GM12878 (cell line): ENCODE measurements around the gene OSBPL2. TPM values are rescaled to one million over a fixed set of nuclear protein-coding genes. Genes with fewer than 3 reads are reported as not detected.

ENCODE experiments used
- ATAC-seq: fragments of 200-7000 bp; cut with Tn5 transposase; 3 replicates; pipeline ENCODE4 v1.9.1; 2020; ENCODE audit warnings: mild to moderate bottlenecking, moderate library complexity
- BruUV-seq: library from RNA; stranded (reverse); fragments of 400-500 nt; replicated peaks from 2 replicates; lab custom pipeline; 2021; lab: Mats Ljungman, UMichigan
- CTCF ChIA-PET: fragments of 300-600 bp; sonication (Branson Sonifier 250); formaldehyde crosslinking; extraction: SDS; loops from one replicate; lab custom pipeline; 2021; ENCODE audit warnings: inconsistent platforms; lab: Yijun Ruan, JAX
- POLR2A ChIA-PET: fragments of 350-600 bp; formaldehyde crosslinking; extraction: SDS; loops from one replicate; lab custom pipeline; 2021; ENCODE audit warnings: inconsistent platforms; lab: Charles Lee
- RAD21 ChIA-PET: fragments of 300-600 bp; sonication (Branson Sonifier 250); formaldehyde crosslinking; loops from one replicate; lab custom pipeline; 2023; ENCODE audit warnings: antibody characterized with exemption; ENCODE audit not compliant: unreplicated experiment; lab: Charles Lee
- SMC1A ChIA-PET: fragments of 300-600 bp; sonication (Branson Sonifier 250); formaldehyde crosslinking; loops from one replicate; lab custom pipeline; 2023; ENCODE audit not compliant: unreplicated experiment, uncharacterized antibody; lab: Charles Lee
- DNase-seq: peaks from one replicate; pipeline ENCODE4 v3.0.0-alpha.2; 2011; ENCODE audit warnings: low read depth, low spot score
- FAIRE-seq: peaks from 3 replicates; lab custom pipeline; 2011; peaks lifted over from hg19 to GRCh38; lab: Jason Lieb, UNC
- H2AFZ ChIP-seq: 2 replicates; pipeline ENCODE4 v1.6.0; 2011; ENCODE audit warnings: low read depth, low read length, control low read depth; ENCODE audit not compliant: control insufficient read depth
- H3K27ac ChIP-seq: 2 replicates; pipeline ENCODE4 v1.5.1; 2011; ENCODE audit warnings: control low read depth; ENCODE audit not compliant: control insufficient read depth, insufficient read depth
- H3K27me3 ChIP-seq, 2 experiments: replicated peaks in 1 of 2; 2 replicates each; pipeline versions ENCODE4 v1.6.0 to v1.6.1; 2011; ENCODE audit warnings: low read length in 1 of 2; ENCODE audit not compliant: control insufficient read depth in 2 of 2, insufficient read depth in 2 of 2
- H3K36me3 ChIP-seq, 2 experiments: 2 replicates each; pipeline ENCODE4 v1.5.1; 2011; ENCODE audit warnings: low read length in 1 of 2; ENCODE audit not compliant: control insufficient read depth in 2 of 2, insufficient read depth in 2 of 2
- H3K4me1 ChIP-seq: 2 replicates; pipeline ENCODE4 v1.6.1; 2011; ENCODE audit warnings: mild to moderate bottlenecking, low read length, moderate library complexity, mixed read lengths; ENCODE audit not compliant: control insufficient read depth, insufficient read depth
- H3K4me2 ChIP-seq: 2 replicates; pipeline ENCODE4 v1.6.0; 2011; ENCODE audit warnings: control low read depth; ENCODE audit not compliant: control insufficient read depth, insufficient read depth
- H3K4me3 ChIP-seq: fragments of 200-600 bp; sonication (generic); 2 replicates; pipeline ENCODE4 v1.5.1; 2016
- H3K79me2 ChIP-seq: 2 replicates; pipeline ENCODE4 v1.6.0; 2011; ENCODE audit warnings: low read length; ENCODE audit not compliant: control insufficient read depth, insufficient read depth
- H3K9ac ChIP-seq: 2 replicates; pipeline ENCODE4 v1.8.0; 2011; ENCODE audit warnings: low read length, control low read depth, mixed read lengths; ENCODE audit not compliant: control insufficient read depth, insufficient read depth
- H3K9me3 ChIP-seq: replicated peaks from 3 replicates; pipeline ENCODE4 v1.5.1; 2011; ENCODE audit warnings: mild to moderate bottlenecking, low read length; ENCODE audit not compliant: control insufficient read depth, insufficient read depth
- H4K20me1 ChIP-seq: 2 replicates; pipeline ENCODE4 v1.6.0; 2011; ENCODE audit not compliant: control insufficient read depth, insufficient read depth
- ETV6 ChIP-seq, 2 experiments: fragments of 450-650 bp in 1 of 2; IDR thresholded peaks in 1 of 2; conservative IDR thresholded peaks in 1 of 2; 2 replicates each; pipeline ENCODE4 v1.6.1; 2014; ENCODE audit warnings: antibody characterized with exemption in 1 of 2, borderline replicate concordance in 1 of 2, low read depth in 1 of 2, mild to moderate bottlenecking in 1 of 2, moderate library complexity in 1 of 2
- NFYA ChIP-seq: IDR thresholded peaks from 2 replicates; pipeline ENCODE4 v1.6.1; 2011; ENCODE audit warnings: low read depth, mild to moderate bottlenecking, low read length, improper control_type of control experiment, borderline replicate concordance
- SIX5 ChIP-seq: IDR thresholded peaks from 2 replicates; pipeline ENCODE4 v1.6.1; 2011; ENCODE audit warnings: mild to moderate bottlenecking, low read depth, low read length, moderate library complexity; ENCODE audit not compliant: severe bottlenecking
- SRF ChIP-seq, 2 experiments: IDR thresholded peaks; 2 replicates each; pipeline ENCODE4 v1.6.1; 2011; ENCODE audit warnings: low read depth in 2 of 2, low read length in 2 of 2, mild to moderate bottlenecking in 1 of 2, moderate library complexity in 1 of 2
- STAT1 ChIP-seq: fragments of 450-650 bp; conservative IDR thresholded peaks from 2 replicates; pipeline ENCODE4 v1.6.1; 2014; ENCODE audit warnings: antibody characterized with exemption, mild to moderate bottlenecking
- TBL1XR1 ChIP-seq: IDR thresholded peaks from 2 replicates; pipeline ENCODE4 v1.6.1; 2012; ENCODE audit warnings: low read depth, low read length, improper control_type of control experiment
- TCF3 ChIP-seq: IDR thresholded peaks from 2 replicates; pipeline ENCODE4 v1.6.1; 2012; ENCODE audit warnings: low read depth, mild to moderate bottlenecking, low read length, borderline replicate concordance; ENCODE audit not compliant: insufficient read depth
- WGBS: methylation state at CpG from one replicate; pipeline ENCODE4 v1.1.6; 2016; ENCODE audit warnings: low lambda C conversion rate; ENCODE audit not compliant: insufficient replicate concordance, insufficient coverage; ENCODE audit errors: missing lambda C conversion rate; 5-methylcytosine and 5-hydroxymethylcytosine counted together
- in situ Hi-C: fragments of 300-500 bp; cut with MboI; formaldehyde crosslinking; loops from 9 replicates; pipeline ENCODE4 v1.14.3; 2018; ENCODE audit warnings: mixed read lengths
- intact Hi-C: fragments of 100-400 bp; cut with micrococcal nuclease; formaldehyde crosslinking; loops from one replicate; pipeline ENCODE4 v1.14.2; 2022; ENCODE audit not compliant: unreplicated experiment
- polyA plus RNA-seq, 11 experiments: library from polyadenylated mRNA; depleted of rRNA in 4 of 11; unstranded in 6 of 11; stranded (reverse) in 5 of 11; fragments of >200 nt; fragmentation: Nextera tagmentation in 4 of 11; fragmentation: Illumina TruSeq in 1 of 11; extraction: Ambion mirVana in 4 of 11; extraction: Trizol in 1 of 11; gene quantifications; 1 replicate in 1 of 11; 2 replicates in 10 of 11; pipeline versions ENCODE4 v1.2.1 to v1.2.3, GENCODE V29; 2011 to 2016; ENCODE audit warnings: inconsistent platforms in 2 of 11, missing spikeins in 2 of 11, low read depth in 1 of 11
- total RNA-seq, 4 experiments: library from RNA; depleted of rRNA in 3 of 4; stranded (reverse); fragments of >200 nt in 3 of 4; fragmentation: Illumina TruSeq in 1 of 4; extraction: Trizol in 1 of 4; gene quantifications; 2 replicates each; pipeline versions ENCODE4 v1.2.1 to v1.2.3, GENCODE V29; 2013 to 2021
- TF ChIP-seq, protein P1 (sequence below): IDR thresholded peaks from 2 replicates; pipeline ENCODE4 v1.6.1; 2011; ENCODE audit warnings: borderline replicate concordance, low read depth, mild to moderate bottlenecking, moderate library complexity, low read length; ENCODE audit not compliant: insufficient read depth, poor library complexity, severe bottlenecking

OSBPL2 gene
- total and polyA plus RNA-seq, 10 of the 15 experiments (the other 5 are each of a cell fraction or from before 2014, with no cell fraction given) = 2.8 to 22.3 (median 14.7) TPM

DNA sequence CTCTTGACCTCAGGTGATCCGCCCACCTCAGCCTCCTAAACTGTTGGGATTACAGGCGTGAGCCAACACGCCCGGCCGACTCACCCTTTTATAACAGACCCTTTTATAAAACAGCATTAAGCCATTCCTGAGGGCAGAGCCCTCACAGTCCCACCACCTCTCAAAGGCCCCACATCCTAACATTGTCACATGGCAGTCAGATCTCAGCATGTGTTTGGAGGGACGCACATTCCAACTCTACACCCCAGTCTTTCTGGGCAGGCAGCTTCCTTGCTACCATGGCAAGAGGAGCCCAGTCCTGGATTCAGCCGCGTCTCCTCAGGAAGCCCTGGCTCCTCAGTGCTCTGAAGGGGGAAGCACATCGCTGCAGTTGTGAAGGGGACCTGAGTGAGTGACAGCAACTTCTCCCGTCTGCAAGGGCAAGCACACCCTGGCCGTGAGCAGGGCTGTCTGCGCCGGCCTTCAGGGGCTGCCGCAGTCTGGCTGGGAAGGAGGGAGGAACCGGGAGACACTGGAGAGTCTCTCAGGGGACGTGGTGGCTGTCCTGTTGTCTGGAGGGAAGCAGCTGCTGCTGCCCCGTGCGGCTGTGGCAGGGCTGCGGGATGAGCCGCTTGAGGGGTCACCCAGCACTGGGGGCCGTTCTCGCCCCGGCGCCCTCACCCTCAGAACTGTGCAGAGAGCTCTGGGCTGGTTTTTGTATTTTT, 15.9 kb downstream of the OSBPL2 start:
- ChIA-PET CTCF (no interaction called here), RAD21 (no interaction called here)
- no peak for DNase-seq

More for the DNA sequence above, 15.9 kb downstream of the OSBPL2 start:
- no peak overlapping the region for H3K27ac ChIP-seq
- H3K4me2 ChIP-seq = no peak overlapping the region
- SMC1A ChIA-PET = interaction anchor here (1.1 kb wide), 1 partner anchor 12 kb away, joined by 3 read pairs; no protein-coding TSS in a partner anchor
- ATAC-seq (no peak), FAIRE-seq (no peak)
- no peaks in the 10 kb centered on the region; the same call in 1 of the 2 replicates for H4K20me1 ChIP-seq
- no peak overlapping the region for H2AFZ ChIP-seq
- no peak overlapping the region for H3K9ac ChIP-seq
- H3K36me3 ChIP-seq = peaks cover 9 to 10% of the 10 kb centered on the region in 2 experiments
- H3K9me3 ChIP-seq = no peaks in the 10 kb centered on the region
- no peaks in the 10 kb centered on the region for H3K27me3 ChIP-seq
- BruUV-seq = no TSS peak
- WGBS = 83% methylated on average over 24 of the region's 24 CpGs
- H3K4me1 ChIP-seq = no peaks in the 10 kb centered on the region
- H3K79me2 ChIP-seq = peaks cover 5% of the 10 kb centered on the region
- TF ChIP-seq, protein P1, sequence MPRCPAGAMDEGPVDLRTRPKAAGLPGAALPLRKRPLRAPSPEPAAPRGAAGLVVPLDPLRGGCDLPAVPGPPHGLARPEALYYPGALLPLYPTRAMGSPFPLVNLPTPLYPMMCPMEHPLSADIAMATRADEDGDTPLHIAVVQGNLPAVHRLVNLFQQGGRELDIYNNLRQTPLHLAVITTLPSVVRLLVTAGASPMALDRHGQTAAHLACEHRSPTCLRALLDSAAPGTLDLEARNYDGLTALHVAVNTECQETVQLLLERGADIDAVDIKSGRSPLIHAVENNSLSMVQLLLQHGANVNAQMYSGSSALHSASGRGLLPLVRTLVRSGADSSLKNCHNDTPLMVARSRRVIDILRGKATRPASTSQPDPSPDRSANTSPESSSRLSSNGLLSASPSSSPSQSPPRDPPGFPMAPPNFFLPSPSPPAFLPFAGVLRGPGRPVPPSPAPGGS = no peak
- TF ChIP-seq TCF3 (no peak), ETV6 (conservative IDR thresholded peaks at IDR 0.05 in 1 of 2, IDR thresholded peaks at IDR 0.05 in 1 of 2; ENCODE audit: borderline replicate concordance in 1 of 2, low read depth in 1 of 2) (no peak), TBL1XR1 (no peak), STAT1 (no peak), NFYA (no peak), SRF (IDR thresholded peaks at IDR 0.05; ENCODE audit: low read depth in 2 of 2, low read length in 2 of 2) (no peak), SIX5 (no peak)
- intact Hi-C loops = no loop called here
- in situ Hi-C loops = no loop called here
- H3K4me3 ChIP-seq = no peak overlapping the region
- POLR2A ChIA-PET = no interaction called here
